Eye (tissue), 1 donor: Measurements from ENCODE around the gene PCDHGA1.

Experiments
- DNase-seq: peaks from one replicate; pipeline ENCODE4 v3.0.0-alpha.2; 2015

Gene PCDHGA1

DNA sequence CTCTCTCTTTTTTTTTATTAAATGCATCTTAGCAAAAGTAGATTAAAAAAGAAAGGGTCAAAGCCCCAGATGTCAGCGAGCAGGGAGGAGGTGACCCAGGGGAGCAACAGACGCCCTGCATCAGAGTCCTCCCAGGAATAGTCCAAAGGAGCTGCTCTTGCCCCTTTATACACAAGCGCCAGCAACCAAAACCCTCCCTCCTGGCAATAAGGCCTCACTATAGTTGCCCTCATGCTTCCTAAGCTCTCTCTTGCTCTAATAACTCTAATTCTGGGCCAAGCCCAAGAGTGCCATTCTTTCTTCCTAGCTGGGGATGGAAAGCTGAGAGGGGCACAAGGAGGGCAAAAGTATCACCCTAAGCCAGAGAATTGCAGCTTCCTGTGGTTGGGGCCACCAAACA, 184.8 kb downstream of the PCDHGA1 start:
- DNase-seq, result no peak

DNA sequence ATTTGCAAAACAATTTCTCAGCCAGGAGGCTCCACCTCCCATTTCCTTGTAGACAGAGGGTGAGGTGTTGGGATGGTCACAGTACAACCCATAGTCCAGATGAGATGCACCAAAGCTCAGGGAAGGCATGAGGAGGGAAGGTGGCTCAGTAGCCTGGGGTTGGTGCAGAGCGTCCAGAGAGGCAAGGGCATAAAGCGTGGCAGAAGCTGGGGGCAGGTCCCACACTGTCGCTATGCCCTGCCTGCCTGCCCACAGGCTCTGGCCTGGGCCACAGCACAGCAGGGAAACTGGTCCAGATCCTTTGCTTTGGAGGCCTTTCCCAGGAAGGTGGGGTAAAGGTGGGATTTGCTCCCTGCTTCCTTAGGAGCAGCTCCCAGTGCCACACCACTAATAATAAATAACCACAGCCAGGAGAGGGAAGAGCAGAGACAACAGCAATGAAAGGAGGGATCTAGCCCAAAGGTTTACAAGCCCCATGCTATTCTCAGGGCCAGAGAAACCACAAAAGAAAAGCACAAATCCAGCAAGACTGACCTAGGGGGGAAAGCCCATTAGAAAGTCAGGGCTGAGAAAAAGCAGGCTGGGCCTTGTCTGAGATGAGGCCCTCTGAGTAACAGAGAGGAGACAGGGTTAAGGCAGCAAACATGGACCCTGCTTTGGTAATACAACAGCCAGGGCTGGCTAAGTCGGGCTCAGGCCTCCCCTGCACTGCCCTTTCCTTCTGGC, 185.8 kb downstream of the PCDHGA1 start:
- no peak for DNase-seq

DNA sequence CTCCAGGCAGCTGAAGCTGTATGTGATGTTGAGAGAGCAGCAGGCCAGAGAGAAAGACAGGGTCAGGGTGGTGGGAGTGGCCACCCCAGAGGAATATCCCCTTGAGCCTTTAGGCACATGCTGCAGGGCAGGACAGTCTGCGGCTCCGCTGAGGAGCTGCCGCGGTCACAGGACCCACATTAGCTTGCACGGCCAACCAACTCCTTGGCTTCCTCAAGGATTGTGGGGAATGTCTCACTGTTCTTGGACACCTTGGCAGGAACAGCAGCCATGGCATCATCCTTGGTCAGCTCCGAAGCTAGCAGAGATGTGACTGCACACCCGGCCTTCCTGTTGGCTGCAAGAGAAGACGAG, 186.3 kb downstream of the PCDHGA1 start:
- no peak for DNase-seq

DNA sequence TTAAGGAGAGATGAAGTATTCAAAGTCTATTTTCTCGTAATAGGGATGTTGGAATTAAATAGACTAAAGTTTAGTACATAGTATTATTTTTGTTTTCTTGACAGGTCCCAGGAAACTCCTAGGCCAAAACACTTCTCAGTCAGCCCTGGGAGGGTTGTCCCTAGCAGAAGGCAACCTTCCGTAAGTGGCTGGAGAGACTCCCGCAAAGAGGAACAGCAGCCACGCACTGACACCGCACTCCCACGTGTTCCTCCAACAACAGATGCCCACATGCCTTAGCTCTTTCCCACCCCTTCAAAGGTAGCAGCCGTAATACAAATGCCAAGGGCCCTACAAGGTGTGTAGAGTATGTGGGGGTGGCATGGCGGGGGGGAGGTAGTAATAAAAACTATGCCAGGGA, 187.0 kb downstream of the PCDHGA1 start:
- DNase-seq, result no peak

DNA sequence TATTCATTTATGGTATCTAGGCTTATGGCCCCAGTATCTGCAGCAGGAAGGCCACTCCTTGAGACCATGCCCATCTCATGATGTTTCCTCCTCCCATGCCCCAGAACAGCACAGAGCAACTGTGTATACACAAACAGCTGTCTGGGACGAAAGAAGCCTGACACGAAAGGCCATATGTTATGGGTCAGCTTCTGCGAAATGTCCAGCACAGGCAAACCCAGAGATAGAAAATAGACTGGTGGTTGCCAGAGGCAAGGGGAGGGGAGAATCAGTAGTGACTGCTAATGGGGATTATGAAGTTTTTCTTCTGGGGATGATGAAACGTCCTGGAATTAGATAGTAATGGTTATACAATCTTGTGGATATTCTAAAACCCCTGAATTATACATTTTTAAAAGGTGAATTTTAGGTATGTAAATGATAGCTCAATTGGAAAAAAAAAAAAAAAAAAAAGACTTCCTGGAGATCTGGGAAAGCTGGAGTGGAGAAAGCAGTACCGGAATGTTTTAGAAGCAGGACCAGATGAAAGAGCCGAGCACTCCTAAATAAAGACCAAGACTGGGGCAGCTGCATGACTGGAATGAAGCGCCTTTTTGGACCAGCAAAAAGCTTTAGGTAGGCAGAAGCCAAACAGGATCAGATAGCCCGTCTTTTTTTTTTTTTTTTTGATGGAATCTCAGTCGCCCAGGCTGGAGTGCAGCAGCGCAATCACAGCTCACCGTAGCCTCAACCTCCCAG, 187.7 kb downstream of the PCDHGA1 start:
- DNase-seq, result no peak

DNA sequence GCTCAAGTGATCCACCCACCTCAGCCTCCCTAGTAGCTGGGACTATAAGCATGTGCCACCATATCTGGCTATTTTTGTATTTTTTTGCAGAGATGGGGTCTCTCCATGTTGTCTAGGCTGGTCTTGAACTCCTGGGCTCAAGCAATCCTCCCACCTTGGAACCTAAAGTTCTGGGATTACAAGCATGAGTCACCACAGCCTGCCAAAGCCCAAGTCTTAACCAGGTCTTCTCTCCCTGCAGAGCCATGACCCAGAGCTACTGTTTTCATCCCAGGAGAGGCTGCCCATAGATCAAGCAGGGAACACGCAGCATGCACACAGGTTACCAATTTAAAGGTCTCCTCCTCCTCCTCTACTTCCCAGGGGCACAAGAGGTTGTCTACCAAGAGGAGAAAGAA, 188.3 kb downstream of the PCDHGA1 start:
- no peak for DNase-seq

DNA sequence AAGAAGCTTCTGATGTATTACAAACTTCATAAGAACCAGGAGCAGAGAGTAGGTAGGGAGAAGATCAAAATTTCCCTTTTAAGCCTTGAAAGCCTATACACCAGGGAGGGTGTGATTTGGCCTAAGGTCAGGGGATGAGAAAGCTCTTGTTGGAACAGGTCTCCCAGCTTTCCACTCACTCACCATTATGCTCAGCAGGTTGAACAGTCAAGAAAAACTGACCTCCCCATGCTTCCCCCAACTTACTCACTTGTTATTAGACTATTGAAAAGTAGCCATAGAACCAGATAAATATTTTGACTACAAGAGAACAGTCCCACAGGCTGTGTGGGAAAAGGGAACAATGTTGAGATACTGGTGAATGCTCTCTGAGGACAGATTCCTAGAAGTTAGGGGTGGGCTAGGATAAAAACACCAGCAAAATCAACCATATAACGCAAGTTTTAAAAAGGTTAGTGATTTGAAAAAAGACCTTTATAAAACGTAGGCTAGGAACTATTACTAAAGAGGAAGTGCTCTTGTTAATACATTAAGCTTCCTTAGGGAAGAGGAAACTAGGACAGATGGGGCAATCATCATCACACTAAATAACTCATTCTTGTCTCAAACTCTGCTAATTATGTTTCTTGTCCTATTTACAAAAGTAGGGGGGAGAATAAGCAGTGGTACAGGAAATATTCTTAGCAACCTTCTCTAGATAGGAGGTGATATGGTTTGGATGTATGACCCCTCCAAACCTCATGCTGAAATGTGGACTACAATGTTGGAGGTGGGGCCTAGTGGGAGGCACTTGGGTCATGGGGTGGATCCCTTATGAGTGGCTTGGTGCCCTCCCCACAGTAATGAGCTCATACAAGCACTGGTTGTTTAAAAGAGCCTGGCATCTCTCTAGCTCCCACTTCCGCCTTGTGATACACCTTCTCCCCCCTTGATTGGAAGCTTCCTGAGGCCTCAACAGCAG, 189.6 kb downstream of the PCDHGA1 start:
- DNase-seq, result no peak

DNA sequence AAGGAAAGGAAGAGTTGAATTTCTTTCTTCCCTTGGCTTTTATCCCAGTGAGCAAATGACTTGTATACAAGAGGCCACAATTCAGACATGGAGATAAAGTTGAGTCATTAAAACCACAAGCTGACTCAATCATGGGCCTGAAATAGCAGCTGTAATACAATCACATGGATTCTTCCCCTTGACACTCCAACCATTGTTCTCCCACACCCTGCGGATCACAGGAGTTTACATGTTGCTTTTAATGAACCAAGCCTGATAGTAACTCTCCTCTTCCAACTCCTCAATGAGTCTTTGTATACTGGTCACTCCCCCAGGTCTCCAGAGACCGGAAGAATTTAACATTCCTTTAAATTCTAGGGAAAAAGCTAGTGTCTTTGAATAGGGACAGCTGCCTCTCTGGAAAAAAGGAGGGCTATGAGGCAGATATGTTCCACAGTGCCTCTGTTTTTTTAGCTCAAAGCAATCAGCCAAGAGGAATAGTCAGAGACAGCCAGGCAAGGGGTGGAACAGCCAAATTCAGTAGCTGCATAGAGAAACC, 191.0 kb downstream of the PCDHGA1 start:
- peak; percentile 74 for DNase-seq

DNA sequence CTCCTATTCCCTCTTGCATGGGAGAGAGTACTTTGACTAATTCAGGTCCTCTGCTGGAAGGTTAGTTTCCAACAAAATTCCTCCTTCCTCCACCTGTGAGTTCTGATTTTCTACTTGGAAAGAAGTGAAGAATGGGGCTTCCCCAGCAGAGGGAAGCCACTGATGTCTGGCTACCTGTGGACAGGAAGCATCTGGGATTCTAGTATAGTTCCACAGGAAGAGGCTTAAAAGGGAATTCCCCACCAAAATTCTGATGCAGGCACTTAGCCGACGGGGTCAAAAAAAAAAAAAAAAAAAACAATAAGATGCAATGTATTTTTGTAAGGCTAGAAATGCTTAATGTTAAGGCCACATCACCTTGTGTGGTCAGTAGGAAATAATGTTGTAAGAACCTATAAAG, 192.0 kb downstream of the PCDHGA1 start:
- DNase-seq, result no peak

DNA sequence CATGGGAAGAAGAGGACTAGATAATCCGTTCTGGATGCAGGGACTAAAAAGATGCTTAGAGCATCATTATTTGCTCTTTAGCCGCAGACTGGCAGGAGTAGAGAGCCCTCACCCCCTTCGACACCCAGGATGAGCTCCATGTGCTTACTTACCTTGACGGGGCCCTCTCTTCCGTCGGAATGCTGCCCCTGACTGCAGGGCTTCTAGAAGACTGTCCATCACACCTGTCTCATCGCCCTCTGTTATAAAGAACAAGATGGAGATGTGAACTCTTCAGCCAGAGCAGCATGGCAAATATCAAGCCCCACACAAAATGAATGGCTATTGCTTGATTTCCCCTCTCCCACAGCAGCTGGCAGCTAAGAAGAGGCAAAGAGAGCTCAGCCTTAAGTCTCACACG, 193.7 kb downstream of the PCDHGA1 start:
- no peak for DNase-seq

DNA sequence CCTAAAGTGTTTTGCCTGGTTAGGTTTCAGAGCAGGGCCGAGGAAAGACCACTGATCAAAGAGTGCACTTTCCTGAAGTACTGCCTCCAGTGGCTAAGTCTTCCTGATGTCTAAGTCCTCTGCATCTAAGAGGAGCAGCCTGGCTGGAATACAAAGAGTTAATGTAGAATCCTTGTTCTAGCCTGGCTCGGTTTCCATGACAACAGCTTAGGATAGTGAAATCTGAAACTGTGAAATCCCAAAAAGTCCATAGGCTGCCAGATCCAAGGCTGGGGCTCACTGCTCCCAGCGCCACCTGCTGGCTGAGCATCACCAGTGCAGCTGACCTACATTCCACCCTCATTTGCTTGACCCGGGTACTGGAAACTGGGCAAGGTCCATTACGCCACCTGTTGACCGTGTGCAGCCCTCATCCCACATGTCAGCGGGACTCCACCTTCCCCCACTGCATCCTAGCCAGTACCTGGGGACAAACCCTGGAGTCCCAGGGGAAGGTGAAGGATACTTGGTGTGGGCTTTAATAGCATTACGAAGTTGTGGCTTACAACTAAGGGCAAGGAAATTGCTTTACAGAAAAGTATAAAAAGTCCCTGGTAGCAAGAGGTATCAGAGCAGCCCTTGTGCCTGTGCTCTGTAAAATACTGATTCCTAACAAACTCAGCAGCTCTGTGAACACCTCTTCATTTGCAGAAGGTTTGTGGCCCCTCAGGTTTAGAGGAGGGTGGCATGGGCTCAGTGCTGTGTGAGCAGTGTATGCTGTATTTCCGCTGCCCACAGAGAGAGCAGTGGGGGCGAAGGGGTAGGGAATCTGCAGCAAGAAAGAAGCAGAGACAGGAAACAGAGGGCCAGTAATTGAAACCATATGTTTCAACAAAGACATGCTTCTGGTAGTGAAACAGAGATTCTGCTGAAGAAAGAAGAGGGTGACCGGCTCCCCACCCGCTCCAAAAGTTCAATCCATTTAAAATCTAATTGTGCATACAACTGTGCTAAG, 194.6 kb downstream of the PCDHGA1 start:
- peak; percentile 99 for DNase-seq

DNA sequence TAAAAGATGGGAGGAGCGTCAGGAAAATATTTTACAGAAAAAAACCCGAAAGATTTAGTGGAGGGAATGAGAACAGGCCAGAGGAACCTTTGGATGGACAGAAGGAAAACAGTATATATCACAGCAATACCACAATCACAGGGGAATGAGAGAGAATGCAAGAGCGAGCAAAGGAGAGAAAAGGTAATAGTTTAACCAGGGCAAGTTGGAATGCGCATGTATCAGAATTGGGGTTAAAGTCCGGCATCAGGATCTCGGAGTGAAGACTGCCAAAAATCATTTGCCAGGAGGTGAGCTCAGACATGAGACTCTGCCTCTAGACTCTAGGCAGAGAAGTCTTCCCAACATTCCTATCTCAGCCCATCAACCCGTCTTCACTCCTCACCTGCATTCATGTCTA, 195.3 kb downstream of the PCDHGA1 start:
- DNase-seq, result no peak

DNA sequence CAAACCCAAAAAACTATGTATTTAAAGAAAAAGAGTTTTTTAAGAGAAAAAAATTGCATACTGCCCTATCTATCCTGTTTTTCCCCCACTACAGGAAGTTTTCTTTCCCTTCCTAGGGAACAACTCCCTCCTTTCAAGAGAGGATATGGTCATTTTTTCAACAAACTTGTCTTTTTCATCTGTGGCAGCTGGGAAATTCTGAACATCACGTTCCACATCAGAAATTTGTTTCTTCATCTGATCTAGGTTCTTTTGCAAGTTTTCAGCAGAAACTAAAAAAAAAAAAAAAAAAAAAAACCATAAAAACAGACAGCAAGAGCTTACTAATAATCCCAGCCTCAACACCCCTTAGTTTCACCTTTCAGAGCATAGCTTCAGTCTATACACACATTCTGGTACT, 197.1 kb downstream of the PCDHGA1 start:
- no peak for DNase-seq

DNA sequence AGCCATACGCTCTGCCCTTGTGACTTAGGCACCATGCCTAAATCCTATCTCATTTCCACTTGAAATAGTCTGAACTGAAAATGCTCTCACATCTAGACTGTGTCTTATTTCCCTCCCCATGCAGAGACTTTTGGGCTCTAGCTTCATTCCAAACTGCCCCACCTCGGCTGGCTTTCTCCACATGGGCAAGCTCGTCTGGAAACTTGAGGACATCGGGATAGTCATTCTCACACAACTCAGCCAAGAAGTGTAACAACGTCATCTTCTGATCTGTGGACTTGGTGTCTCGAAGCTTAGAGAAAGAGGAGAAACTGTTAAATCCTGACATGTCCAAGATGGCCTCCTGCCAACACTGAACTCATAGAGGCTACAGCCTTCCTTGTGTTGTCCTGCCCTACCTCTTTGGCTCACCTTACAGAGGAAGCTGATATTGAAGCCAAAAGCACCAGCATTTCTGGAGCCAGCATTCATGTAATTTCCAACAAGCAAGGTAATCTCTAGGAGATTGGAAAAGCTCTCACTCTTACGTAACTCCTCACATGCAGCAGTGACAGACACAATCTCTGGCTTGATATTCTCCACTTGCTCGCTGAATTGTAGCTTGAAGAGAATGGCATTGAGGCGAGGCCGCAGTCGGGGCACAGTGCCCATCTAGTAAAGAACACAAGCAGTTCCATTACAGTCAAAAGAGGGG, 198.1 kb downstream of the PCDHGA1 start:
- DNase-seq, result peak; percentile 49

DNA sequence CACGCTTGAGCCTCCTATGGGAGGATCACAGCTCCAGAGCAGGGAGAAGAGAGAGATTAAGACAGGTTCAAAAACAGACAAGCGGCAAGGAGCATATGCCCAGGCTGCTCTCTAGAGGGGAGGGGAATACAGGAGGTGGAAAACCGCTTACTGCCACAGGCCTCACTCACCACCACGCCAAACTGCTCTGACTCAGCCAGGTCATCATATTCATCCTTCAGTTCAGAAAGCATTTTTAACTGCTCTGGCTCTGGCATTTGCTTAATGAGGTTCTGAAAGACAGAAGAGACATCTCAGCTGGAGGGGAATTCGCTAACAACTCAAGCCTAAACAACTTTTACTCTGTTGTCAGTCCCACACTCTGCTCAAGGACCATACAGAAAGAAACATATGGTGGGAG, 198.7 kb downstream of the PCDHGA1 start:
- DNase-seq, result no peak

DNA sequence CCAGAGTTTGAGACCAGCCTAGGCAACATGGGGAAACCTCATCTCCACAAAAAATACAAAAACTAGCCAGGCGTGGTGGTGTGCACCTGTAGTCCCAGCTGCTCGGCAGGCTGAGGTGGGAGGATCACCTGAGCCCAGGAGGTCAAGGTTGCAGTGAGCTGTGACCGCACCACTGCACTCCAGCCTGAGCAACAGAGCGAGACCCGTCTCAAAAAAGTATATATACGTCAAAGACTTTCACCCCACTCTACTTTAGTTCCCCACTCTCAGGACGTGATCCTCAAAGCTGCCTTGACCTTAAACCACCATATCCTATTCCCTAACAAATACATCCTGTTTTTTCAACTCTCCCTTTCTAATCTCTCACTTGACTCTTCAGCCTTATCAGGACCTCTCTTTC, 199.6 kb downstream of the PCDHGA1 start:
- no peak for DNase-seq

DNA sequence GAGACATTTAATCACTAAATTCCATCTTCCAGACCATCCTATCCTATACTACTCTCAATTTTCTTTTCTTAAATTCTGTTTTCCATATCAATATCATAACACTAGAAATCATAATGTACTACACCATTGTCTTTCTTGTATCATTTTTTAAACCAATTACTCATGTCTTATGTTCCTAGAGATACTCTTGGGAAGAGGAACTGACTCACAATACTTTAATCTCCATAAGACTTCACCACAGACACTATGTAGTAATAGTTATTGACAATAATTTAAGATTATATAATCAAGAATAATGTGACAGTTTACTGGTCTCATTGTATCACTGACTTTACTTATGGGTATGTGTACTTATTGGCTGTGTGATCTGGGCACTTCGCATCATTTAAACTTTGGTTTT, 202.4 kb downstream of the PCDHGA1 start:
- no peak for DNase-seq

DNA sequence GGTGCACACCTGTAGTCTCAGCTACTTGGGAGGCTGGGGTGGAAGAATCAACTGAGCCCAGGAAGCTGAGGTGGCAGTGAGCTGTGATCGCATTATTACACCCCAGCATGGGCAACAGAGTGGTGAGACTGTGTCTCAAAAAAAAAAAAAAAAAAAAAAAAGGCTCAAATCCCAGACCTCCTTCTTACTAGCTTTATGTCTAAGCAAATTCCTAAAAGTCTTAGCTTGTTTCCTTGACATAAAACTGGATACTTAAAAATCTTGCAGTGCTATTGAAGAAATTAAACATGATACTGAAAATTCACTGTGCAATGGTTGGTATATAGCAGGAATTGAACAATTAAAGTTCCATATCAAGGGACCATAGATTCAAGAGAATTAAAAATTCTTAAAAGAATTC, 203.6 kb downstream of the PCDHGA1 start:
- DNase-seq, result no peak

DNA sequence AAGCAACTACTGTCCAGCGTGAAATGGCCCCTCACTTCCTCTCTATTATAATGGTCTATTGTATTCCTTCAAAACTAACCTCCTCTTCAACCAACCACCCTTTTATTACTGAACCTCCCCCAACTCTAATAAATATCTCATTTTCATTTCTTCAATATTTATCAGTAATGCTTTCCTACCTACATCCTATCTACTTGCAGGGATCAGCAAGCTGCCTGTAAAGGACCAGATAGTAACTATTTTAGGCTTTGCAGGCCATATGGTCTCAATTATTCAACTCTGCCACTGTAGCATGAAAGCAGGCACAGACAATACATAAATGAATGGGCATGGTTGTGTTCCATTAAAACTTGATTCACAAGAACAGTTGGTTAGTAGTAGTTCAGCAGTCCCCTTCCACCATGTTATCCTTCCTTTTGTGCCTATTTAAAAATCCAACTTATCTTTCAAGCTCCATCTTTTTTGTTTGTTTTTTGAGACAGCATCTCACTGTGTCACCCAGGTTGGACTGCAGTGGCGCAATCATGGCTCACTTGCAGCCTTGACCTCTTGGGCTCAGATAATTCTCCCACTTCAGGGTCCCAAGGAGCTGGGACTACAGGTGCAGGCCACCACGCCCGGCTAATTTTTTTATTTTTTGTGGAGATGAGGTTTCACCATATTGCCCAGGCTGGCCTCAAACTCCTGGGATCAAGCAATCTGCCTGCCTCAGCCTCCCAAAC, 204.3 kb downstream of the PCDHGA1 start:
- no peak for DNase-seq

DNA sequence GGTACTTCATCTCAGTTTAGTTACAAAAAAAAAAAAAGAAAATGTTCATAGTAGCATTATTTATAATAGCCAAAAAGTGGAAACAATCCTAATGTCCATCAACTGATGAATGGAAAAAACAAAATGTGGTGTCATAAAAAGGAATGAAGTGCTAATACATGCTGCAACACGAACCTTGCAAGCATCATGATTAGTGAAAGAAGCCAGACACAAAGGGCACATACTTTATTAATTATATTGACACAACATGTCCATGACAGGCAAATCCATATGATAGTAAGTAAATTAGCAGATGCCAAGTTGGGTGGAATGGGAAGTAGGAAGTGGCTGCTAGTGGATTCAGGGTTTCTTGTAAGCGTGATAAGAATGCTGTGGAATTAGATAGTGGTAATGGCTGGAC, 212.7 kb downstream of the PCDHGA1 start:
- DNase-seq, result no peak

DNA sequence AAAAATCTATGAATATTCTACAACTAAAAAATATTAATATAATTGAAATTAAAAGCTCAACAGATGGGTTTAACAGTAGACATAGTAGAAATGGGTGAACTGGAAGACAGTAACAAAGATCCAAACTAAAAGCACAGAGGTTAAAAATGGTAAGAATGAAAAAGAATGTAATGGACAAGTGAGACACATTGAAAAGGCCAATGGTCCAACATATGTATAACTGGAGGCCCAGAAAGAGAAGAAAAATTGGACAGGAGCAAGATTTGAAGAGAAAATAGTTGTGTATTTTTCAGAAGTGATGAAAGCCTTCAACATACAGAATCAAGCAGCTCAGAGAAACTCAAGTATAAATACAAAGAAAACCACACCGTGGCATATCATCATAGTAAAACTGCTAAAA, 217.2 kb downstream of the PCDHGA1 start:
- DNase-seq, result peak; percentile 52
